GM19438 (cell line): Measurements from ENCODE around the gene NDFIP1.
"Not testable (repeated sequence)": the region's sequence is repeated elsewhere in the genome, so short reads cannot be mapped to it uniquely, and the experiment has no call there.

Source experiments
- ATAC-seq: cut with Tn5 transposase; IDR thresholded peaks from one replicate; pipeline ENCODE4 v1.9.1; 2021; ENCODE audit warnings: low read depth; ENCODE audit not compliant: unreplicated experiment

The NDFIP1 gene

GRCh38 chr5:142151436-142152383, 43.1 kb downstream of the NDFIP1 start:
- ATAC-seq = no peak

GRCh38 chr5:142152384-142152732, 43.8 kb downstream of the NDFIP1 start:
- no peak for ATAC-seq

GRCh38 chr5:142153674-142154448, 45.3 kb downstream of the NDFIP1 start:
- no peak for ATAC-seq

GRCh38 chr5:142154449-142154841, 45.9 kb downstream of the NDFIP1 start:
- ATAC-seq = not testable (repeated sequence)

- no peak for ATAC-seq
Measured at GRCh38 chr5:142156839-142157463, 48.4 kb downstream of the NDFIP1 start.

GRCh38 chr5:142159354-142159753, 50.8 kb downstream of the NDFIP1 start:
- no peak for ATAC-seq

GRCh38 chr5:142164315-142164714, 55.7 kb downstream of the NDFIP1 start:
- no peak for ATAC-seq

GRCh38 chr5:142166754-142167153, 58.2 kb downstream of the NDFIP1 start:
- ATAC-seq = no peak

GRCh38 chr5:142167458-142167857, 58.9 kb downstream of the NDFIP1 start:
- ATAC-seq = no peak

GRCh38 chr5:142168365-142168764, 59.8 kb downstream of the NDFIP1 start:
- ATAC-seq = no peak

GRCh38 chr5:142170254-142170953, 61.8 kb downstream of the NDFIP1 start:
- ATAC-seq = no peak

- ATAC-seq = no peak
Measured at GRCh38 chr5:142171270-142171669, 62.7 kb downstream of the NDFIP1 start.

GRCh38 chr5:142175039-142175438, 66.5 kb downstream of the NDFIP1 start:
- no peak for ATAC-seq

- no peak for ATAC-seq
Measured at GRCh38 chr5:142175461-142176142, 67.0 kb downstream of the NDFIP1 start.

- no peak for ATAC-seq
Measured at GRCh38 chr5:142176255-142176654, 67.7 kb downstream of the NDFIP1 start.

- ATAC-seq = no peak
Measured at GRCh38 chr5:142178651-142179050, 70.1 kb downstream of the NDFIP1 start.

GRCh38 chr5:142179776-142180387, 71.3 kb downstream of the NDFIP1 start:
- ATAC-seq = no peak

- no peak for ATAC-seq
Measured at GRCh38 chr5:142181096-142181495, 72.5 kb downstream of the NDFIP1 start.

- no peak for ATAC-seq
Measured at GRCh38 chr5:142181547-142182163, 73.1 kb downstream of the NDFIP1 start.
